GM04504 (cell line): ENCODE measurements around the gene OSBPL10.
"Not testable (repeated sequence)": the region's sequence is repeated elsewhere in the genome, so short reads cannot be mapped to it uniquely, and the experiment has no call there.

Source experiments
- DNase-seq: peaks from one replicate; pipeline ENCODE4 v3.0.0-alpha.2; 2012; ENCODE audit warnings: low read depth

Gene OSBPL10

GRCh38 chr3:31701286-31701685 lies 279.8 kb downstream of the OSBPL10 start:
- no peak for DNase-seq

- no peak for DNase-seq
Measured at GRCh38 chr3:31699309-31699953, 281.6 kb downstream of the OSBPL10 start.

- DNase-seq: no peak
Measured at GRCh38 chr3:31696815-31697548, 284.1 kb downstream of the OSBPL10 start.

- DNase-seq: no peak
Measured at GRCh38 chr3:31696009-31696297, 285.1 kb downstream of the OSBPL10 start.

GRCh38 chr3:31695280-31696008 lies 285.6 kb downstream of the OSBPL10 start:
- DNase-seq: no peak

- no peak for DNase-seq
Measured at GRCh38 chr3:31693346-31693745, 287.7 kb downstream of the OSBPL10 start.

GRCh38 chr3:31692751-31693150 lies 288.3 kb downstream of the OSBPL10 start:
- DNase-seq: no peak

- DNase-seq: no peak
Measured at GRCh38 chr3:31690771-31691170, 290.3 kb downstream of the OSBPL10 start.

GRCh38 chr3:31689523-31689922 lies 291.5 kb downstream of the OSBPL10 start:
- DNase-seq: not testable (repeated sequence)

GRCh38 chr3:31688984-31689383 lies 292.1 kb downstream of the OSBPL10 start:
- DNase-seq: no peak

- DNase-seq: no peak
Measured at GRCh38 chr3:31687020-31687802, 293.9 kb downstream of the OSBPL10 start.

- no peak for DNase-seq
Measured at GRCh38 chr3:31680072-31680870, 300.8 kb downstream of the OSBPL10 start.

GRCh38 chr3:31676556-31676955 lies 304.5 kb downstream of the OSBPL10 start:
- DNase-seq: no peak

GRCh38 chr3:31673950-31674349 lies 307.1 kb downstream of the OSBPL10 start:
- no peak for DNase-seq

- no peak for DNase-seq
Measured at GRCh38 chr3:31671976-31672375, 309.1 kb downstream of the OSBPL10 start.

- DNase-seq: no peak
Measured at GRCh38 chr3:31671451-31671850, 309.6 kb downstream of the OSBPL10 start.

- no peak for DNase-seq
Measured at GRCh38 chr3:31670722-31671121, 310.3 kb downstream of the OSBPL10 start.

GRCh38 chr3:31670136-31670535 lies 310.9 kb downstream of the OSBPL10 start:
- DNase-seq: no peak

- DNase-seq: no peak
Measured at GRCh38 chr3:31668242-31668641, 312.8 kb downstream of the OSBPL10 start.

- no peak for DNase-seq
Measured at GRCh38 chr3:31667582-31667981, 313.5 kb downstream of the OSBPL10 start.

GRCh38 chr3:31664031-31664430 lies 317.0 kb downstream of the OSBPL10 start:
- DNase-seq: no peak
